Activated naive CD4-positive, alpha-beta T cell (primary cell): ENCODE data around the gene CFAP221.

ENCODE experiments used
- DNase-seq, 4 experiments: peaks; one replicate each; lab custom pipeline; 2025; lab: John Stamatoyannopoulos, UW

Gene CFAP221

DNA sequence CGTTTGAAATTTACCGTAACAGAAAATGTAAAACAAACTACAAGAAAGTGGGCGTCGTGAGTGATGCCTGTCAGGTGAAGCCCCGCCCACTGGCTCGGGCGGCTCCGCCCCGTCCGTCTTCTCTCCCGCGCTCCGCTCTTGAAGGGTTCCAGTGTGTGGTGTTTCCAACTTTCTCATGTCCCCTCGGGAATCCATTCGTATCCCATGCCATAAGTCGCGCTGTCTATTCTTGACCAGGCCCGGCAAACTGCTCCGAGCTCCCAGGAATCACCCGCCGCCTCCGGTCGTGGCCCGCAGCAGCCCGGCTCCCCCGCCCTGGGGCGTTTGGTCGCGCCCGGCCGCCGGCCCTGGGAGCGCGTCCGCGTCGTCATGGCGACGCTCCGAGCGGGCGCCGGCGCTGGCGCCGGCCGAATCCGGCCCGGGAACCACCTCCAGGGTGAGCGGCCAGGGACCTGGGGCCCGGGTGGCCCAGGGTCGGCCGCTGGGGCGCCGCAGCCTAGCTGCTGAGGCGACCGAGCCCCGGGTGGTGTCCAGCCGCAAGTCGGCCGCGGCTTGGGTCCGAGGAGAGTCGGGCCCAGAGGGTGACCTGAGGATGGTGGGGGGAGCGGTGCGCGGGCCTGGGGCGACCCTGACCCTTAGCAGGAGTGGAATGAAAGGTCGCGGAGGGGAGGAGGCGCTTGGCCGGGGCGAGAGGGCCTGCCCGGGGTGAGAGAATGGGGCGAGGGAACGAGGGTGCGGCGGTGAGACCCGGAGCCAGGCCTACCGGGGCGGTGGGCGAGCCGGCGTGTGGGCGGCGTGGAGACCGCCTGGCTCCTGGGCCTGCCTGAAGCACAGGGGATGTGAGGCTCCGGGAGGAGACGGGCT lies at the start of gene CFAP221:
TSS of gene CFAP221 (plus strand) at position 375 of the 864 bp plus-strand sequence. CDS start 1,683 bp downstream, outside the sequence.
- peak in 2 of 4 experiments; percentile 5 to 6 for DNase-seq

DNA sequence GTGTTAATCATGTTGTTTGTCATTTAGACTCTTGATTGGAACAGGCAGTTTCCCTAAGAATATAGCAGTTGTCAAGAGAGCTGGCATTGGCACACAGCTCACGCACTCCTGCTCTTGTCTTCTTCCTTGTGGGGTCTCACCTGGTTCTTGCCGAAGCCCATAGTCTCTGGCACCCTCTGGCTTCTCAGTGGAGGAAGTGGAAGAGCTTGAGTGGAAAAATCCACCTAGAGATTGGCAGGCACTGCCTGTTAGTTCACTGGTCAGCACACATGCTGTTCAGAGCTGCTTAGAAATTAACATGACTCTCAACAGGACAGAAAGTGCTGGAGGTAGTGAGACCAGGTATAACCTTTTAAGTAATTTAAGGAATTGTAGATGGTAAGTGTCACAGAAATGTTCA lies 48.3 kb upstream of the CFAP221 start:
- DNase-seq, result no peak

- DNase-seq, result no peak
Measured at GRCh38 chr2:119496682-119497081, 47.6 kb upstream of the CFAP221 start.

- no peak for DNase-seq
Measured at GRCh38 chr2:119508756-119509155, 35.5 kb upstream of the CFAP221 start.

DNA sequence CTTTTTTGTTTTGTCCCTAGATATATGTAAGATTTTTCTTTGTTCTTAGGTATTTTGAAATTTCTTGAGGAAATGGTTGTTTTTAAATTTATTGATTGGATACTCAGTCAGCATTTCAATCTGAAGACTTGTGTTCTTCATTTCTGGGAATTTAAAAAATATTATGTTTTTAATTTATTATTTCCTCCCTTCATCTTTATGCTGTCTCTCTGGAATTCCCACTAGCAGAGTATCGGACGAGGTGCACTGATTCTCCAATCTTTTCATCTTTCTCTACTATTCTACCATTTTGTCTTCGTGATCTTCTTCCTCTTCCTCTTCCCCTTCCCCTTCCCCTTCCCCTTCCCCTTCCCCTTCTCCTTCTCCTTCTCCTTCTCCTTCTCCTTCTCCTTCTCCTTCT lies 32.3 kb upstream of the CFAP221 start:
- DNase-seq, result no peak

- no peak for DNase-seq
Measured at GRCh38 chr2:119512946-119513345, 31.3 kb upstream of the CFAP221 start.

GRCh38 chr2:119513832-119514231 lies 30.4 kb upstream of the CFAP221 start:
- no peak for DNase-seq

- DNase-seq, result no peak
Measured at GRCh38 chr2:119516121-119516520, 28.1 kb upstream of the CFAP221 start.

GRCh38 chr2:119517433-119517832 lies 26.8 kb upstream of the CFAP221 start:
- peak in 1 of 4 experiments; percentile 1 for DNase-seq

- DNase-seq, result no peak
Measured at GRCh38 chr2:119518401-119519056, 25.7 kb upstream of the CFAP221 start.

GRCh38 chr2:119519057-119519408 lies 25.2 kb upstream of the CFAP221 start:
- DNase-seq, result no peak

GRCh38 chr2:119520696-119521432 lies 23.4 kb upstream of the CFAP221 start:
- no peak for DNase-seq

- no peak for DNase-seq
Measured at GRCh38 chr2:119521433-119522050, 22.7 kb upstream of the CFAP221 start.

DNA sequence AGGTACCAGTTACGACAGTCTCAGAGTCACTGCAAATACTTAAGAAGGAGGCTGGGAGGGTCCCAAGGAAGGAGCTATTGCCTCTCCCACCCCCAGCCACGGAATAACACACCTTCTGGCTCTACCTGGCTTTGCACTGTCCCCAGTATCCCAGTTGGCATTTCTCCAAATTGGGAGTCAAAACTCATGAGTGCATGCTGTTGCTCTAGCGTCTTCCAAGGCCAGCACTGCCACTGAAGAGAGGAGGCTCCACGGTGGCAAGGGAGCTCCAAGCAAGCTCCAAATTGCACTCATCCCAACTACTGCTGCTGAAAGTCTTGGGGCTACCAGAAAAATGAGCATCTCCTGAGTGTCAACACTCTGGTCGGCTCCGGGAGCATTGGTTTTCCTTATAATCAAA lies 21.6 kb upstream of the CFAP221 start:
- no peak for DNase-seq

GRCh38 chr2:119523383-119523951 lies 20.8 kb upstream of the CFAP221 start:
- no peak for DNase-seq

DNA sequence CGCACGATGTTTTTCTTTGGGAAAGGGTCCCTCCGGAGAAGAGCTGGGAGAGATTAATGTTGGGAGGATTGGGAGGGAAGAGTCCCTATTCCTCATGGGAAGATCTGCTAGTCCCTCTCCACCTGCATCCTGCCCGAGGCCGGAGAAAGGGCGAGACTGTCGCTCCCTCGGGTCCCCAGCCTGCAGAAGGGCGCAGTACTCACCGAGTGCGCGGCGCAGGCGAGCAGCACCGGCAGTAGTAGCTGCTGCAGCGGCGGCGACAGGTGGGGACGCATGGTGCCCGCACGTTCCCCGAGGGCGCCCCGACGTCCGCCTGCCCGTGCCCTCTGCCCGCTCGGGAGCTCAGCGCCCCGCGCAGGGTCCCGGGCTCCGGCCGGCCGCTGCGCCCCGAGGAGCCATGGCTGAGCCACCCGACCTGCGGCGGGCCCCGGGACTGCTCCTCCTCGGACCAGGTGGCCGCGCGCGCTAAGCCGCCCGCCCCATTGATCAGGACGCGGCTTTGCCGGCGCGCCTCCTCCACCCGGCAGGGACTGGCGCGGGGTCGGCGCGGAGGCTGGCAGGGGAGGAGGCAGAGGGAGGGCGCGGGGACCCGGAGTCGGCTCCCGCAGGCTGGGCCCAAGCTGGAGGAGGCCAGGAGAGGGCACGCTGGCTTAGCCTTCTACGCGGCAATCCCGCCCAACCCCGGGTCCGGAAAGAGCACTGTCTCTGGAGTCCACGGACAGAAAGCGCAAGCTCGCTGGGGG lies 20.1 kb upstream of the CFAP221 start, which contains the start of gene SCTR:
TSS of gene SCTR (minus strand) at position 532 of the 743 bp plus-strand sequence. CDS start at position 275, 257 bp downstream.
- DNase-seq, result no peak

GRCh38 chr2:119525614-119526013 lies 18.6 kb upstream of the CFAP221 start:
- no peak for DNase-seq

- no peak for DNase-seq
Measured at GRCh38 chr2:119527999-119528398, 16.2 kb upstream of the CFAP221 start.

GRCh38 chr2:119531292-119531691 lies 13.0 kb upstream of the CFAP221 start:
- no peak for DNase-seq

GRCh38 chr2:119533560-119533959 lies 10.7 kb upstream of the CFAP221 start:
- no peak for DNase-seq

DNA sequence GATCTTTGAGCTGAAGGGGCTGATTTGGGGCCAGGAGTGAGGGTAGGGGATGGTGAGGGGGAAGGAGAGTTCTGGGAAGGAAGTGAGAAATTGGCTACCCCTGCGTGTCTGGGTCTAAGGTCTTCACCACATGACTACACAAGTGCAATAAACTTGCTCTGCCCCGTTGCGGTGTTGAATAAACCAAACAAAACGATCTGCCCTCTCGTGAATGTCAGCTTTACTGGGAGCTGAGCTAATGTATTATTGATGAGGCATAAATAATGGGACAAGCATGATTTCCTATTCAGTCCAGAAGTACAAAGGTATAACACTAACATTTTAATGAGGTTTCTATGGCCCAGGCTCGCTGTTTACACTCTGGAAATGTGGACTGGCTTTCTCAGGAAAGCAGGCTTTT lies 8.0 kb upstream of the CFAP221 start:
- DNase-seq, result no peak
